HK-2 (cell line): ENCODE results near the gene ANAPC13.

Experiments
- DNase-seq: peaks from one replicate; pipeline ENCODE4 v3.0.0-alpha.2; 2018; ENCODE audit not compliant: unreplicated experiment

The ANAPC13 gene

GRCh38 chr3:134485718-134486576 lies at the start of gene ANAPC13, which contains the start of gene CEP63:
ANAPC13 (minus strand) TSS chr3:134485985; CDS start chr3:134482904, 3,081 bp downstream.
CEP63 (plus strand) TSS chr3:134486057; CDS start chr3:134495321, 9,264 bp downstream.
- peak; percentile 97 for DNase-seq

DNA sequence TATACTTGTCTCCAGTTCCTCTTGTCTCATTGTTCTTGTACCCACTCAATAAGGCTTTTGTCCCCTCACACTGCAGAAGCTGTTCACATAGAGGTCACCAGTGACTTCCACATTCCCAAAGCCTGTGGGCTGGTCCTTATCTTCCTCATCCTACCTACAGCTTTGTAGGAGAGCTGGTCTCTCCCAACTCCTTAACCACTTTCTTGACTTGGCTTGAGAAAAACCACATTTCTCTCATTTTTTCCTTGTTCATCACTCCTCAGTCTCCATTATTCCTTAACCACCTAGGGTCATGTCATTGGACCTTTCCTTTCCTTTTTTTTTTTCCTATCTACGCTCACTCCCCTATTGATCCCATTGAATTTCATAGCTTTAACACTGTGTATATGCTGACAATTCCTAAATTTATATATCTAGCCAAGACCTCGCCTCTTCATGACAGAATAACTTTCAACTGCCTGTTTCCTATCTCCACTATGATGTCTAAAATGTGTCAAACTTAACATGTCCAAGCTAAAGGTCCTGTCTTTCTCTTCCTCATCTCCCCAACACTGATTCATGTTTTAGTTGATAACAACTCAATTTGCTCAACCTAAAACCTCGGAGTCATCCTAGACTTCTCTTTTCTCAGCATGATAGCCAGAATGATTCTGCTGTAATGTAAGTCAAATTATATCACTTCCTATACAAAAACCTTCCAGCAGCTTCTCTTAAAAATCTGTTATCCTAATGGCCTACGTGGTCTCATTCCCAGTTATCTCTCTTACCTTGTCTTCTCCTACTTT lies 49.6 kb upstream of the ANAPC13 start:
- DNase-seq, result no peak

GRCh38 chr3:134533493-134533892 lies 47.7 kb upstream of the ANAPC13 start:
- no peak for DNase-seq

GRCh38 chr3:134527538-134528186 lies 41.9 kb upstream of the ANAPC13 start:
- no peak for DNase-seq

GRCh38 chr3:134527037-134527436 lies 41.3 kb upstream of the ANAPC13 start:
- DNase-seq, result peak; percentile 20

GRCh38 chr3:134526319-134526718 lies 40.5 kb upstream of the ANAPC13 start:
- DNase-seq, result no peak

- DNase-seq, result no peak
These were observed 39.5 kb upstream of the ANAPC13 start for GRCh38 chr3:134525293-134525692.

- no peak for DNase-seq
These were observed 36.8 kb upstream of the ANAPC13 start for GRCh38 chr3:134522541-134522940.

- DNase-seq, result no peak
These were observed 32.0 kb upstream of the ANAPC13 start for GRCh38 chr3:134517791-134518190.

DNA sequence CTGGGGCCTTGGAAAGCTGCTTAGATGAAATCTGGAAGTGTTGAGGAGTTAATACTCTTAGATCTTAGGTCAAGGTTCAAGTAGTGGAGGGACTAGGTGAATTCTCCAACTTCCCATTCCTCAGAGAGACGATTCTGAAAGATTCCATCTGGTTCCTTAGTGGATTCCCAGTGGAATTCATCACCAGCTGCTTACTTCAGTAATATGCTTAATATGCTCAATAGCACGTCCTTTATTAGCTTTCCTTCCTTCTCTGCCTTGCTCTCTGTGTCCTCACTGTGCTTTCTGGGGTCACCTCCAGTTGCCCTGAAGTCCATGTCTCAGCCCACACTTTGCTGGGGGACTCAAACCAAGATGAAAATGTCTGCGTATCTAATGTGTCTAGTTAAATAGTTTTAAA lies 31.1 kb upstream of the ANAPC13 start:
- DNase-seq, result no peak

DNA sequence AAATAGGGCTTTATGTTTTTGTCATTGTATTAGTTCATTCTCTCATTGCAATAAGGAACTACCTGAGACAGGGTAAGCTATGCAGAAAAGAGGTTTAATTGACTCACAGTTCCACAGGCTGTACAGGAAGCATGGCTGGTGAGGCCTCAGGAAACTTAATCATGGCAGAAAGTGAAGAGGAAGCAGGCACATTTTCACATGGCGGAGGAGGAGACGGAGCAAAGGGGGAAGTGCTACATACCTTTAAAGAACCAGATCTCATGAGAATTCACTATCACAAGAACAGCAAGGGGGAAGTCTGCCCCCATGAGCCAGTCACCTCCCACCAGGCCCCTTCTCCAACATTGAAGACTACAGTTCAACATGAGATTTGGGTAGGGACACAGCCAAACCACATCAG lies 25.7 kb upstream of the ANAPC13 start:
- DNase-seq, result no peak

DNA sequence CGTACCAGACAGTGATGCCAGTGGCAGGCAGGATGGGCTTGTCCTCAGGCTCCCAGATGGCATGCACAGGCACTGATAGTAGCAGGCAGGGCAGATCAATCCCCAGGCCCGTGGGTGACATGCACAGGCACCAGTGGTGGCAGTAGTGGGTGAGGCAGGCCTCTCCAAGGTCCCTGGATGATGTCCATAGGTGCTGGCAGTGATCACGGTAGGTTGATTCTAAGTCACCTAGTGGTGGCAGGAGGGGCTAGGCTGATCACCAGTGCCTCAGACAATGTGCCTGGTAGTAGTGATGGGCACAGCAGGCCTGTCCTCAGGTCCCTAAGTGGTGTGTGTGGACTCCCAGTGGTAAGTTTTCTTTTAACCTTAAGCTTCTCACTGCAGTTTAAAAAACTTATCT lies 19.7 kb upstream of the ANAPC13 start:
- no peak for DNase-seq

GRCh38 chr3:134504132-134504531 lies 18.3 kb upstream of the ANAPC13 start:
- no peak for DNase-seq

DNA sequence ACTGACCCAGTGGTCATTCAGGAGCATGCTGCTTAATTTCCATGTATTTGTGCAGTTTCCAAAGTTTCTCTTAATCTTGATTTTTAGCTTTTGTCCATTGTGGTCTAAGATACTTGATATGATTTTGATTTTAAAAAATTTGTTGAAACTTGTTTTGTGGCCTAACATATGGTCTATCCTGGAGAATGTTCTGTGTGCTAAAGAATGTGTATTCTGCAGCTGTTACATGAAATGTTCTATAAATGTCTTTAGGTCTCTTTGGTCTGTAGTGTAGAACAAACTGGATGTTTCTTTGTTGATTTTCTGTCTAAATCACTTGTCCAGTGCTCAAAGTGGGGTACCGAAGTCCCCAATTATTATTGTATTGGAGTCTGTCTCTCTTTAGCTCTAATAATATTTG lies 17.5 kb upstream of the ANAPC13 start:
- DNase-seq, result no peak

DNA sequence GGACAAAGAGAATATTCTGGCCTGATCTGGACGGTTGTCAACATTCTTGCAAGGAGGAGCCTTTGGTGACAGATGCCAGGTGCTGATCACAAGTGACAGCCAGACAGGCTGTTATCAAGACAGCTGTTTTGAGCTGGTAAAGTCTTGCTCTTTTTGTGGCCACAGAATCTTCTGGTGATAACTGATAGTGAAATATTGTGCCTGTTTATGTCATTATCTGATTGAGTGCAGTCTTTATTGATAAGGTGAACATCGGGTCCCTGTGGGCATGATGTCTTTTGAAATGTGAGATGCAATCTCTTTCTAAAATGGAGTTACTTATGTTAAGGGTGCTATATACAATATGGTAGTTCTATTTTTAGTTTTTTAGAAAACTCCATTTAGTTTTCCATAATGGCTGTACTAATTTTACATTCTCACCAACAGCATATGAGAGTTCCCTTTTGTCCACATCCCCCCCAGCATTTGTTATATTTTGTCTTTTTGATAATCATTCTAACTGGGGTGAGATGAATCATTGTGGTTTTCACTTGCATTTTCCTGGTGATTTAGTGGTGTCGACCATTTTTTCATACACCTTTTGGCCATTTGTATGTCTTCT lies 10.8 kb upstream of the ANAPC13 start:
- DNase-seq, result no peak

GRCh38 chr3:134495980-134496379 lies 10.2 kb upstream of the ANAPC13 start:
- no peak for DNase-seq

GRCh38 chr3:134494495-134494894 lies 8.7 kb upstream of the ANAPC13 start:
- DNase-seq, result no peak

DNA sequence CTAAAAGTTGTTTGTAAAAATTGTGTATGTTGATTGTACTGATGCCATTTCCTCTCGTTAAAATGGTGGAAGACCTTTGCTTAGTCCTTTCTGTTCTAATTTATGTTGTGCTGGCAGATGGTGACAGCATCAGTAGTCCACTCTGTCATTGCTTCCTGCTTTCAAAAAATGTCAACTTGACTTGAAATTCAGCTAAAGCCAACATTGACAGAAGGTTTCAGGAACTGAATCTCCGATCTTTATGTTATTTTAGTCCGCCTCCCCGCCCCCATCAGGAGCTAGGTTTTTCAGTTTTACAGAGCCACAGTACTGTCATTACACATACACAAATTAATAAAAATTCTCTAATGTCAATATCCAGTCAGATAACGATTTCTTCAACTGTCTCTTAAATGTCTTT lies 1.6 kb upstream of the ANAPC13 start:
- DNase-seq, result no peak

DNA sequence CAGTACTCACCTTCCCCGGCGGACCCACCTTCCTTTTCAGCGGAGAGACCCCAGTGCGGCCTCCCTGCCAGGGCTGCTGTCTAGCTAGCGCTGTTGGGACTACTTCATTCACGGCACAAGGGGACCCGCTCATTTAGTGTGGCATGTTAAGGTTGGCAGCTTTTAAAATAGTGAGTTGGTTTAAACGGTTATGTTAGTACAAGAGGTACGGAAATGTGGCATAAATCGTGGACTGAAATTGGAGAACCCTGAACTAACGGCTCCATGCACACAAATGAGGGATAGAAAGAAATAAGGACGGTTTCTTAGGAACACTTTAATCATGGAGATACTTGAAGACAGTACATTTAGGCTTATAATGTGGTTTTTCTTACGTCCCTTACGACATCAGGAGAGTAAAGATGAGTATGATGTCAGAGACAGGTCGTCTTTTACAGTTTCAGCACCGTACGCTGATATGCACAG lies 824 bp upstream of the ANAPC13 start:
- no peak for DNase-seq

GRCh38 chr3:134485075-134485717 lies 589 bp downstream of the ANAPC13 start:
- peak; percentile 45 for DNase-seq

- DNase-seq, result peak; percentile 22
These were observed 2.4 kb downstream of the ANAPC13 start for GRCh38 chr3:134483195-134483900.
